Testis (tissue), 2 donors: Measurements from ENCODE around the gene ARHGAP32.

Experiments
- POLR2A ChIP-seq: fragments of 450-650 bp; IDR thresholded peaks from one replicate; pipeline ENCODE4 v1.6.1; 2017; ENCODE audit warnings: antibody characterized with exemption, mild to moderate bottlenecking, moderate library complexity
- TF ChIP-seq, protein P1 (sequence below), 3 experiments: fragments of 450-650 bp in 2 of 3; fragments of 200-600 bp in 1 of 3; sonication (generic) in 1 of 3; IDR thresholded peaks; one replicate each; pipeline ENCODE4 v1.5.1; 2016 to 2019; ENCODE audit warnings: antibody characterized with exemption in 3 of 3, mild to moderate bottlenecking in 2 of 3, moderate library complexity in 1 of 3

DNA sequence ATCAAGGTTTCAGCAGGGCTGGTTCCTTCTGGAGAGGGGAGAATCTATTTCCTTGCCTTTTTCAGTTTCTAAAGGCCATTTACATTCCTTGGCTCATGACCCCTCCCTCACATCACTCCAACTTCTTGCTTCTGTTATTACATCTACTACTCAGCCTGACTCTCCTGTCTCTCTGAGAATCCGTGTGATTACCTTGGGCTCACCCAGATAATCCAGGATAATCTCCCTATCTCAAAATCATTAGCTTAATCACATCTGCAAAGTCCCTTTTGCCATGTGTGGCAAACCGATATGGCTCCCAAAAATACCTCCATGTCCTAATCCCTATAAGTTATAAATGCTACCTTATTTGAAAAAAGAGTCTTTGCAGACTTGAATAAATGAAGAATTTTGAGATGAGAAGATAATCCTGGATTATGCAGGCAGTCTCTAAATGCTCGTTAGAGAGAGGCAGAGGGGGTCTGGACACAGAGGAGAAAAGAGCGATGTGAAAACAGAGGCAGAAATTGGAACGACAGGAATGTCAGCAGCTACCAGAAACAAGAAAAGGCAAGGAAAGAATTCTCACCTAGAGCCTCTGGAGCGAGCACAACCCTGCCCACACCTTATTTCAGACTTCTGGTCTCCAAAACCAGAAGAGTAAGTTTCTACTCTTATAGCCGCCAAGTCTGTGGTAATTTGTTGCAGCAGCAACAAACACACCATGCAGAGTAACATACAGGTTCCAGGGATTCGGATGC, 23.6 kb upstream of the ARHGAP32 start:
- TF ChIP-seq POLR2A: no peak
- TF ChIP-seq, protein P1, sequence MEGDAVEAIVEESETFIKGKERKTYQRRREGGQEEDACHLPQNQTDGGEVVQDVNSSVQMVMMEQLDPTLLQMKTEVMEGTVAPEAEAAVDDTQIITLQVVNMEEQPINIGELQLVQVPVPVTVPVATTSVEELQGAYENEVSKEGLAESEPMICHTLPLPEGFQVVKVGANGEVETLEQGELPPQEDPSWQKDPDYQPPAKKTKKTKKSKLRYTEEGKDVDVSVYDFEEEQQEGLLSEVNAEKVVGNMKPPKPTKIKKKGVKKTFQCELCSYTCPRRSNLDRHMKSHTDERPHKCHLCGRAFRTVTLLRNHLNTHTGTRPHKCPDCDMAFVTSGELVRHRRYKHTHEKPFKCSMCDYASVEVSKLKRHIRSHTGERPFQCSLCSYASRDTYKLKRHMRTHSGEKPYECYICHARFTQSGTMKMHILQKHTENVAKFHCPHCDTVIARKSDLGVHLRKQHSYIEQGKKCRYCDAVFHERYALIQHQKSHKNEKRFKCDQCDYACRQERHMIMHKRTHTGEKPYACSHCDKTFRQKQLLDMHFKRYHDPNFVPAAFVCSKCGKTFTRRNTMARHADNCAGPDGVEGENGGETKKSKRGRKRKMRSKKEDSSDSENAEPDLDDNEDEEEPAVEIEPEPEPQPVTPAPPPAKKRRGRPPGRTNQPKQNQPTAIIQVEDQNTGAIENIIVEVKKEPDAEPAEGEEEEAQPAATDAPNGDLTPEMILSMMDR (IDR thresholded peaks at IDR 0.05): no peak
